Measurements from ENCODE around the gene RNF32. TPM values are rescaled to one million over a fixed set of nuclear protein-coding genes. Genes with fewer than 3 reads are reported as not detected.

The RNF32 gene
- total RNA-seq, 1 donor from 2014 or later: 0.38 TPM

DNA sequence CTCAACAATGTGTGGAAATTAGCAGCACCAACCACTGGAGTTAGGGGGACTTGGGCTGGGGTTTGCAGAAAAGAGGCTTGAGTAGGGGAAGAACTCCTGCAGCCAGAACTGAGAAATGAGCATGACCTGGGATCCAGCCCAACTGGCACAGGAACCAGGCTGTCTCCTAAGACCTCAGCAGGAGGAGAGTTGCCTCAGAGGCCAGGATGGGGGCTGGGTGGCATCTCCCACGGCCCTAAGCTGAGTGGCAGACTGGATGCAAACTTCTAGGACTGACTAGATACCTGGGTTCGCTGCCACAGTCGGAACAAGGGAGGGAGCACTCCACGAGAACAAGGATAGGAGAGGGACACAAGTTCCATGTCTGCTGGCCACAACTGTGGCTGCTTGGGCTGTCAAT lies 62.6 kb downstream of the RNF32 start:
- DNase-seq (ENCODE audit: low spot score): no peak
- intact Hi-C loops (cut with DNase I): no loop called here

DNA sequence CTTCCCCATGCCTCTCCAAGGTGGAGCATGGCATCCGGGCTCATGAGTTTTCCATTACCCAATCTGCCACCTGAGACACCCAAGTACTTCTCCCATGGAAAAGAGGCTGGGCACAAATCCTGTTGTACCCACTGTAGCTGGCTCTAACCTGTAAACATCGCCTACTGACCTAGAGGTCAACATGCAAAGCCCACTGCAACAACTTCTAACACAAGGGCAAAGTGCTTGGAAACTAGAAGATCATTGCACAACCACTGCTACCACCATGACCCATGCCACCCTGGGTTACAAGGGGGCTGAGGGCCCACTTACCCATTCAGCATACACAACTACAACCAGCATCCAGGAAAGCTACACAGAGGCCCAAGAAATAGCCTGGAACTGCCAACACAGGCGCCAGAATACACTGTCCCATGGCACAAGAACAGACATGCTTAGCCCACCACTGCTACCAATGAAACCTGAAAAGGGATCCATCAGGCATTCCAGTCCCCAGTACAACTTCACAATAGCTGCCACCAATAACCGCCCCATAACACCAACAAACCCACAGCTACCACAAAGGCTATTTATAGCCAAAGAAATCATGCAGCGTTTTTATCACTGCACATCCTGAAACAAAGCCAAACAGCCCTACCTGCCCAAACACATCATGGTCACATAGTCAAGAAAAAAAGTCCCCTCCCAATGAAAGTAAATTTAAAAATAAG lies 63.4 kb downstream of the RNF32 start:
- intact Hi-C loops (cut with DNase I): no loop called here

DNA sequence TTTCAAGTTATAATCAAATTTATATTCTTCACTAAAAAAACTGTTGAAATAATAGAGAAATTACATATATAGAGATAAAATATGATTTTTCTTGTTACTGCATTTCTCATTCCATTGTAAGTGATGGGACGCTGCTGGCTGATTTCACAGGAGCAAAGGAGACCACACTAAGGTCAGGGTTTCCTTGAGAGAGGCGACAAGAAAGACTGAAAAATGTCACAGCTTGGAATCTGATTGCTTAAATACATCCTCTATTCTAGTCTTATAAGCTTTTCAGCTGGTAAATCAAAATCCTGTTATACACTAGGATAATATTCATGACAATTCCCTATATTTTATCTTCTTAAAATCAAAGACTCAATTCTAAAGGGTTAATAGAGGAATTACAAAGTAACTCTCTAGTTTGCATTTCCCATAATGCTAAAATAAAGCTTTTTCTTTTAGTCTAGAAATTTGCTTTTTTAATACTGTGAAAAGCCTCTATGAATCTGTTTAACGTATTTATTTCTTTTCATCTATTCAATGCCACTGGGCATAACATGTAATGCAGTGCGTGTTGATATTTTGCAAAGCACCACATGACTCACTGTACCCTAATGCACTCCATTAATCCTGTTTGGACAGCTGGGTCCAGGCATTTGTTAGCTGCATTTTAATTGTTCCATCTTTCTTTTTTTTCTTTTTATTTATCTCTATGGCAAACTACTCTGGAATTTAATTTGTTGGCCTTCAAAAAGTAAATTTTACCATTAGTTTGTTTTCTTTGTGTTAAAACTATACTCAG lies 81.7 kb downstream of the RNF32 start:
- intact Hi-C loops (cut with DNase I): no loop called here
- DNase-seq (ENCODE audit: low spot score): no peak

More for the DNA sequence above, 63.4 kb downstream of the RNF32 start:
- no peak for DNase-seq (ENCODE audit: low spot score)

DNA sequence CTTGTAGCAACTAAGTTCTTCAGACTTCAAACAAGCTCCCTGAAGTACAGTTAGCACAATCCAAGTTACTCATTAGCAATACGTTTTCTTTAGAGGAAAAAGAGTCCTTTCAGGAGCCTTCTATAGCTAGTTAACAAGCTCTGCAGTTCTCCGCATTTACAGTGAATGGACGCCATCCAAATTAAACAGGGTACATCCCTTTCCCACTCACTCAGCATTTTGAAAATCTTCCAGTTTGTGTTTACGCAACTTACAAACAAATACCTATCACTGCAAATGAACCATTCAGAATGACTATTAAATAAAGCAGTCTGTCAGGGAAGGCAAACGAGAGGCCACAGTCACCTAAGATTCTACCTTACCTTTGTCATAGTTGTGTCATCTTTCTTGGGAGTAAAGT lies 84.5 kb downstream of the RNF32 start:
- no peak for DNase-seq (ENCODE audit: low spot score)
- intact Hi-C loops (cut with DNase I): no loop called here

DNA sequence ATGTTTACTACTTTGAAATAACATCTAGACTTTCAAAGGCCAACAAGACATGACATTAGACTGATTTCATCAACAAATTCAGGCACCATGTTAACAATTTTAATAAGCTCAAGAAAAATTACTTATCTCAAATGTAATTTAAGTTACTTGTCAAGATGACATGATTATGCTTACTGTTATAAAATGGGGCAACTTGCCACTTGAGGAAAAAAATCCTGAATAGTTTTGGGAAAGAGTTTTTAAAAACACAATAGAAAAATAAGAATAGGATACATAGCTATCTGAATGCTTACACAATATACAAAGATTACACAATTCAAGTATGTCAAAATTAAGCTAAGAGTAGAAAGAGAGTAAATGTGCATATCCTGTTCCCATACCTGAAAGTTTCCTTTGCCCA lies 85.4 kb downstream of the RNF32 start:
- no peak for DNase-seq (ENCODE audit: low spot score)
- intact Hi-C loops (cut with DNase I): no loop called here
